IMR-90 (cell line): ENCODE data around the gene TOMM40. TPM values are rescaled to one million over a fixed set of nuclear protein-coding genes. Genes with fewer than 3 reads are reported as not detected.

Experiments
- ATAC-seq: fragments of 200-7000 bp; cut with Tn5 transposase; 2 replicates; pipeline ENCODE4 v1.9.1; 2020; ENCODE audit warnings: low read depth, mild to moderate bottlenecking, moderate library complexity
- BruUV-seq: library from RNA; stranded (reverse); fragments of 400-500 nt; replicated peaks from 2 replicates; lab custom pipeline; 2021; lab: Mats Ljungman, UMichigan
- CTCF ChIA-PET: fragments of 300-600 bp; formaldehyde crosslinking; extraction: SDS; loops from one replicate; lab custom pipeline; 2021; ENCODE audit warnings: antibody characterized with exemption; lab: Yijun Ruan, JAX
- POLR2A ChIA-PET: fragments of 300-600 bp; sonication (Branson Sonifier 250); formaldehyde crosslinking; loops from one replicate; lab custom pipeline; 2022; ENCODE audit warnings: antibody characterized with exemption; ENCODE audit not compliant: unreplicated experiment; lab: Charles Lee
- DNase-seq: peaks from one replicate; pipeline ENCODE4 v3.0.0; 2013
- H2AFZ ChIP-seq: replicated peaks from 2 replicates; pipeline ENCODE3; 2013; ENCODE audit warnings: low read length, mild to moderate bottlenecking; ENCODE audit not compliant: poor library complexity
- H2AK5ac ChIP-seq: 2 replicates; pipeline ENCODE4 v1.6.1; 2013; ENCODE audit warnings: low read depth, low read length, inconsistent platforms
- H2AK9ac ChIP-seq: replicated peaks from 2 replicates; pipeline ENCODE3; 2013; ENCODE audit warnings: mild to moderate bottlenecking, low read depth, low read length, moderate library complexity; ENCODE audit not compliant: poor library complexity
- H2BK120ac ChIP-seq: 2 replicates; pipeline ENCODE4 v1.6.1; 2013; ENCODE audit warnings: low read depth, low read length, inconsistent platforms
- H2BK15ac ChIP-seq: 3 replicates; pipeline ENCODE4 v1.6.1; 2013; ENCODE audit warnings: low read depth, low read length, inconsistent platforms
- H2BK20ac ChIP-seq: 2 replicates; pipeline ENCODE4 v1.6.1; 2013; ENCODE audit warnings: low read depth, mild to moderate bottlenecking, inconsistent platforms, low read length, moderate library complexity
- H2BK5ac ChIP-seq: 2 replicates; pipeline ENCODE4 v1.6.1; 2013; ENCODE audit warnings: mild to moderate bottlenecking, low read depth, low read length, inconsistent platforms; ENCODE audit not compliant: poor library complexity, severe bottlenecking
- H3K14ac ChIP-seq: replicated peaks from 2 replicates; pipeline ENCODE4 v1.6.1; 2013; ENCODE audit warnings: low read depth, low read length, inconsistent platforms
- H3K18ac ChIP-seq: 2 replicates; pipeline ENCODE4 v1.6.1; 2013; ENCODE audit warnings: low read depth, low read length, control low read depth
- H3K23ac ChIP-seq: 2 replicates; pipeline ENCODE4 v1.6.1; 2013; ENCODE audit warnings: low read depth, low read length, inconsistent platforms
- H3K27ac ChIP-seq: 2 replicates; pipeline ENCODE4 v1.5.1; 2013; ENCODE audit warnings: mild to moderate bottlenecking, control low read depth, low read length; ENCODE audit not compliant: insufficient read depth
- H3K27me3 ChIP-seq: 2 replicates; pipeline ENCODE4 v1.6.1; 2013; ENCODE audit warnings: low read length; ENCODE audit not compliant: control insufficient read depth, insufficient read depth
- H3K36me3 ChIP-seq: 2 replicates; pipeline ENCODE4 v1.6.1; 2013; ENCODE audit warnings: low read length, mixed read lengths; ENCODE audit not compliant: control insufficient read depth, insufficient read depth
- H3K4ac ChIP-seq: 2 replicates; pipeline ENCODE4 v1.6.1; 2013; ENCODE audit warnings: low read depth, low read length, inconsistent platforms
- H3K4me1 ChIP-seq: 2 replicates; pipeline ENCODE4 v1.6.1; 2013; ENCODE audit warnings: low read length, mixed read lengths; ENCODE audit not compliant: control insufficient read depth, insufficient read depth
- H3K4me2 ChIP-seq: 2 replicates; pipeline ENCODE4 v1.6.1; 2013; ENCODE audit warnings: low read depth, mild to moderate bottlenecking, control low read depth, low read length, moderate library complexity
- H3K4me3 ChIP-seq: 2 replicates; pipeline ENCODE4 v1.5.1; 2013; ENCODE audit warnings: low read depth, mild to moderate bottlenecking, control low read depth, low read length, moderate library complexity; ENCODE audit not compliant: insufficient read depth
- H3K56ac ChIP-seq: 2 replicates; pipeline ENCODE4 v1.6.1; 2013; ENCODE audit warnings: low read length, inconsistent platforms; ENCODE audit not compliant: insufficient read depth; ENCODE audit errors: extremely low read depth
- H3K79me1 ChIP-seq, 2 experiments: 2 replicates each; pipeline ENCODE4 v1.6.1; 2013; ENCODE audit warnings: low read length in 2 of 2, inconsistent platforms in 1 of 2, low read depth in 1 of 2
- H3K9ac ChIP-seq: 2 replicates; pipeline ENCODE4 v1.6.1; 2013; ENCODE audit warnings: low read depth, low read length, control low read depth
- H3K9me1 ChIP-seq: 2 replicates; pipeline ENCODE4 v1.6.1; 2013; ENCODE audit warnings: low read length, inconsistent platforms; ENCODE audit not compliant: insufficient read depth
- H3K9me3 ChIP-seq: 2 replicates; pipeline ENCODE4 v1.6.1; 2013; ENCODE audit warnings: low read length; ENCODE audit not compliant: control insufficient read depth, insufficient read depth
- H4K20me1 ChIP-seq: 2 replicates; pipeline ENCODE4 v1.6.1; 2013; ENCODE audit warnings: low read length, inconsistent platforms; ENCODE audit not compliant: insufficient read depth
- H4K5ac ChIP-seq: 2 replicates; pipeline ENCODE4 v1.6.1; 2013; ENCODE audit warnings: mild to moderate bottlenecking, low read depth, low read length, control low read depth
- H4K8ac ChIP-seq, 2 experiments: 2 replicates each; pipeline ENCODE4 v1.6.1; 2013; ENCODE audit warnings: low read depth in 2 of 2, low read length in 2 of 2, control low read depth in 1 of 2, inconsistent platforms in 1 of 2
- H4K91ac ChIP-seq: 2 replicates; pipeline ENCODE4 v1.6.1; 2013; ENCODE audit warnings: low read depth, low read length, inconsistent platforms; ENCODE audit not compliant: insufficient read depth
- POLR2A ChIP-seq: IDR thresholded peaks from 2 replicates; pipeline ENCODE4 v1.6.1; 2012; ENCODE audit warnings: mild to moderate bottlenecking, low read depth, low read length
- RAD21 ChIP-seq: IDR thresholded peaks from 2 replicates; pipeline ENCODE4 v1.6.1; 2012; ENCODE audit warnings: low read length, improper control_type of control experiment
- RFX5 ChIP-seq: IDR thresholded peaks from 2 replicates; pipeline ENCODE4 v1.8.0; 2012; ENCODE audit warnings: low read depth, mild to moderate bottlenecking, low read length, moderate library complexity
- WGBS, 2 experiments: methylation state at CpG; one replicate each; pipeline versions ENCODE4 v1.1.5 to v1.1.7; 2013; ENCODE audit warnings: missing lambda C conversion rate in 2 of 2; ENCODE audit not compliant: insufficient read length in 1 of 2; ENCODE audit errors: extremely low coverage in 2 of 2; 5-methylcytosine and 5-hydroxymethylcytosine counted together
- dilution Hi-C: fragments of 300-500 bp; cut with HindIII; formaldehyde crosslinking; loops from one replicate; pipeline ENCODE4 v1.14.3; 2018; ENCODE audit warnings: low sequenced_read_pairs; ENCODE audit not compliant: unreplicated experiment
- in situ Hi-C: fragments of 300-500 bp; cut with MboI; formaldehyde crosslinking; loops from 3 replicates; pipeline ENCODE4 v1.14.3; 2019; ENCODE audit warnings: low sequenced_read_pairs, inconsistent platforms, mixed read lengths
- intact Hi-C: fragments of 100-400 bp; cut with micrococcal nuclease; formaldehyde crosslinking; loops from 2 replicates; pipeline ENCODE4 v1.10.0; 2022
- polyA plus RNA-seq, 3 experiments: library from polyadenylated mRNA; depleted of rRNA; stranded (reverse); fragments of >200 nt; gene quantifications; 2 replicates each; pipeline ENCODE4 v1.2.3, GENCODE V29; 2012; ENCODE audit warnings: low replicate concordance in 1 of 3
- total RNA-seq: library from RNA; depleted of rRNA; stranded (reverse); fragments of >200 nt; gene quantifications from 2 replicates; pipeline ENCODE4 v1.2.3, GENCODE V29; 2012

TOMM40 gene
- total and polyA plus RNA-seq, 2 of the 4 experiments (the other 2 are of a cell fraction), result 54.8 to 62.6 TPM

DNA sequence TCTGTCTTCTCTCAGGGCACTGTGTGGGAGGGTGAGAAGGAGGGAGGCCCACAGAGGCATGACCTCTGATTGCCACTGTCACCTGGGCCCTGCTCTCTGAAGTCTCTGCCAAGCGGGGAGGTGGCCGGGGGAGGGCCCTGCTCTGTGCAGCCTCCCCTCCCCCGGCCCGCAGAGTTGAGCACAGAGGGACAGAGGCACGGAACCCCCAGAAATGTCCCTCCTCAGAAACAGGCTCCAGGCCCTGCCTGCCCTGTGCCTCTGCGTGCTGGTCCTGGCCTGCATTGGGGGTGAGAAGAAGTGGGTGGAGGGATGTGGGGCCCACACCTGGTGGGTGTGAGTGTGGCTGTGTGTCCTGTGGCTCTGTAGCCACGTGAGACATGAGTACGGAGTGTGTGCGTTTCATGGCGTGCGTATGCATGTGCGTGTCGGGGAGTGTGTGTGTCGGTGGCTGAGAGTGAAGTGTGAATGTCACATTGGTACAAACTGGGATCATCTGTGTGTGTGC is 51.1 kb downstream of the TOMM40 start, which contains the start of gene APOC4:
Gene APOC4, plus strand, starts transcription at position 171 of the 505 bp plus-strand sequence. Its CDS starts 41 bp downstream, at position 212.
- no peak within 1 kb of the TSS for H4K8ac ChIP-seq
- 94% methylated on average over 7 of the region's 14 CpGs; no CpG with 5 or more reads in 1 of the 2 experiments for WGBS, 2 experiments
- H4K5ac ChIP-seq, result no peak within 1 kb of the TSS
- H2AK5ac ChIP-seq, result no peak within 1 kb of the TSS
- no peak within 1 kb of the TSS for H2BK120ac ChIP-seq
- no peak within 1 kb of the TSS for H3K23ac ChIP-seq
- H3K79me1 ChIP-seq, result no peaks in the 10 kb centered on the region
- H4K91ac ChIP-seq, result no peak within 1 kb of the TSS
- in situ Hi-C loops (no loop called here), intact Hi-C loops (no loop called here), dilution Hi-C loops (no loop called here)
- H3K4ac ChIP-seq, result no peak within 1 kb of the TSS
- H3K27ac ChIP-seq, result no peak within 1 kb of the TSS
- no peak within 1 kb of the TSS for H3K14ac ChIP-seq
- ChIA-PET POLR2A (no interaction called here), CTCF (no interaction called here)
- H3K9me3 ChIP-seq, result no peaks in the 10 kb centered on the region
- no peak within 1 kb of the TSS for H3K56ac ChIP-seq
- TF ChIP-seq POLR2A (no peak), RFX5 (no peak), RAD21 (no peak)
- no peak within 1 kb of the TSS for H2AK9ac ChIP-seq
- ATAC-seq (no peak), DNase-seq (no peak)
- no peak within 1 kb of the TSS for H3K18ac ChIP-seq
- peak within 1 kb of the TSS; percentile 5 for H2AFZ ChIP-seq
- H4K20me1 ChIP-seq, result no peaks in the 10 kb centered on the region
- H2BK5ac ChIP-seq, result no peak within 1 kb of the TSS
- BruUV-seq, result no TSS peak
- no peaks in the 10 kb centered on the region for H3K36me3 ChIP-seq
- H2BK20ac ChIP-seq, result no peak within 1 kb of the TSS
- H2BK15ac ChIP-seq, result no peak within 1 kb of the TSS
- H3K4me1 ChIP-seq, result no peaks in the 10 kb centered on the region
- peaks cover 6% of the 10 kb centered on the region; the same call in 1 of the 2 replicates for H3K27me3 ChIP-seq
- no peak within 1 kb of the TSS for H3K4me2 ChIP-seq
- no peak within 1 kb of the TSS for H3K9ac ChIP-seq
- no peaks in the 10 kb centered on the region for H3K9me1 ChIP-seq
- H3K4me3 ChIP-seq, result no peak within 1 kb of the TSS
